Gastroesophageal sphincter (tissue), 3 donors: ENCODE measurements around the gene SEMA4D.

Source experiments
- CTCF ChIP-seq, 4 experiments: fragments of 200-600 bp in 2 of 4; fragments of 450-650 bp in 2 of 4; sonication (generic) in 1 of 4; IDR thresholded peaks; one replicate each; pipeline ENCODE4 v1.5.1; 2017 to 2019; ENCODE audit warnings: antibody characterized with exemption in 4 of 4, mild to moderate bottlenecking in 2 of 4, moderate library complexity in 2 of 4
- POLR2AphosphoS5 ChIP-seq: sonication (generic); formaldehyde crosslinking; IDR thresholded peaks from one replicate; pipeline ENCODE4 v1.6.1; 2017; ENCODE audit warnings: antibody characterized with exemption

DNA sequence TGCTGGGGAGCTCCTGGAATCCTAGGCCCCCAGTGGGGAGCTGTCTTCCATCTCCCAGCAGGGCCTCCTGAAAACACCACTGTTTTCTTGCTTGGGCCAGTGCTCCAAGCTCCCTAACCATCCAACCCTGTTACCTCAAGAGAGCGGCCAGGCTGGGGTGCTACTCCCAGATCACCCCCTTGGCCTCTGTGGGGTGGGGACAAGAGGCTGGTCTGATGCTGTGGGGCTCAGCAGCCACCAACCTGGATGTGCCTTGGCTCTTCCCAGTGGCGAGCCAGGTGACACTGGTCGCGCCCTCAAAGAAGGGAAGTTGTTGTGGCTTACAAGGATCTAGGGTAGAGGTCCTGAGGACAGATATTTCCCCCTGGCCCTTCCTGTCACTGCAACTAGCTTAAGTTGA is 130.6 kb downstream of the SEMA4D start:
- no peak for TF ChIP-seq CTCF (IDR thresholded peaks at IDR 0.05)
- TF ChIP-seq POLR2AphosphoS5 = no peak
